OCI-LY1 (cell line): ENCODE measurements around the gene TBC1D14.

ENCODE experiments used
- CTCF ChIP-seq: fragments of 200-600 bp; sonication (generic), shearing (Covaris generic); IDR thresholded peaks from 2 replicates; pipeline ENCODE4 v1.5.1; 2017; ENCODE audit warnings: mild to moderate bottlenecking, antibody characterized with exemption, low read length, moderate library complexity, mixed read lengths
- EZH2 ChIP-seq: fragments of 200-600 bp; sonication (generic), shearing (Covaris generic); IDR thresholded peaks from 2 replicates; pipeline ENCODE4 v1.8.0; 2017; ENCODE audit warnings: borderline replicate concordance, mixed run types, mild to moderate bottlenecking, antibody characterized with exemption, low read length, moderate library complexity, mixed read lengths

- TF ChIP-seq CTCF (no peak), EZH2 (no peak)
These were observed 24.2 kb downstream of the TBC1D14 start for GRCh38 chr4:6933691-6934430.
